ENCODE data around the gene LETM1. TPM values are rescaled to one million over a fixed set of nuclear protein-coding genes. Genes with fewer than 3 reads are reported as not detected.

LETM1 gene
- total and polyA plus RNA-seq, 2 of the 13 experiments (the other 11 are each of a cell fraction or from before 2014, with no cell fraction given): 9.7 to 41.6 TPM

DNA sequence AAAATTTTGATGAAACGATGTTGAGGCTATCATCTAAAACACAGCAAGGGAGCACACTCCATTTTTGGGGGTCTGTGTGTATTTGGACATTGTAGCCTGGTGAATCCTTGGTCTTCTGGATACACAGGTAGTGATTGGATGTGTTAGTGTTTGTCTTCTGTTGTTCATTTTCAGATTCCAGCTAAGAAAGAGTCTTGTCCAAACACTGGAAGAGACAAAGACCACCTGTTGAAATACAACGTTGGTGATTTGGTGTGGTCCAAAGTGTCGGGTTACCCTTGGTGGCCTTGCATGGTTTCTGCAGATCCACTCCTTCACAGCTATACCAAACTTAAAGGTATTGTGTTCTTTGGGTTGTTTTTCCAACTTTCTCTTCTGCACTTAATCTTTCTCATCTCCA lies 48.1 kb upstream of the LETM1 start (continued):
- TF ChIP-seq, protein P1, sequence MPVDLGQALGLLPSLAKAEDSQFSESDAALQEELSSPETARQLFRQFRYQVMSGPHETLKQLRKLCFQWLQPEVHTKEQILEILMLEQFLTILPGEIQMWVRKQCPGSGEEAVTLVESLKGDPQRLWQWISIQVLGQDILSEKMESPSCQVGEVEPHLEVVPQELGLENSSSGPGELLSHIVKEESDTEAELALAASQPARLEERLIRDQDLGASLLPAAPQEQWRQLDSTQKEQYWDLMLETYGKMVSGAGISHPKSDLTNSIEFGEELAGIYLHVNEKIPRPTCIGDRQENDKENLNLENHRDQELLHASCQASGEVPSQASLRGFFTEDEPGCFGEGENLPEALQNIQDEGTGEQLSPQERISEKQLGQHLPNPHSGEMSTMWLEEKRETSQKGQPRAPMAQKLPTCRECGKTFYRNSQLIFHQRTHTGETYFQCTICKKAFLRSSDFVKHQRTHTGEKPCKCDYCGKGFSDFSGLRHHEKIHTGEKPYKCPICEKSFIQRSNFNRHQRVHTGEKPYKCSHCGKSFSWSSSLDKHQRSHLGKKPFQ (CRISPR knock-in tag; IDR thresholded peaks at IDR 0.05; ENCODE audit: insufficient replicate concordance): no peak
- TF ChIP-seq MTF1 (CRISPR knock-in tag; IDR thresholded peaks at IDR 0.05) (no peak), FOXP1 (IDR thresholded peaks at IDR 0.05) (no peak), FOXP1 (CRISPR knock-in tag; IDR thresholded peaks at IDR 0.05) (peak; percentile 28; the same call in 1 of the 2 replicates)

DNA sequence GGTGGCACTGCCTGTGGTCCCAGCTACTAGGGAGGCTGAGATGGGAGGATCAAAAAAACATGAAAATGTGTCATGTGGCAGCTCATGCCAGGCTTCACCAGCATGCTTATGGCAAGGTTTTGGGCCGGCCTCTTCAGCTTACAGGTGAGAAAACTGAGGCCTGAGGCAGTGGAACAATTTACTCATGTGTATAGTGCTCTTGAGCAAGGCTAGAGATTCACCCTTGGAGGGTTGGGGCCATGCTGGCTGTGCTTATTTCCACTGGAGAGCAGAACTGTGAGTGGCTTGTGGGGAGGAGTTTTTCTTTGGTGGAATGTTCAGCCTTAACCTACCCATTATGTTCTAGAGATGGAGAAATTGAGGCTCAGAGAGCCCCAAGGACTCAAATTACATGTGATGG lies 47.1 kb upstream of the LETM1 start:
- H3K4me3 ChIP-seq (replicated peaks in 1 of 3; ENCODE audit: insufficient read depth in 1 of 3, low read depth in 2 of 3, low read length in 3 of 3): no peak overlapping the region
- H3K4me2 ChIP-seq (ENCODE audit: low read depth, low read length): no peak overlapping the region
- H3K9me3 ChIP-seq (ENCODE audit: low read length): no peaks in the 10 kb centered on the region
- DNase-seq (ENCODE audit: low spot score) (no peak), ATAC-seq (no peak), FAIRE-seq (no peak)
- H3K27ac ChIP-seq (ENCODE audit: extremely low read length, insufficient read depth, low read length): no peak overlapping the region
- no peaks in the 10 kb centered on the region for H3K27me3 ChIP-seq (ENCODE audit: control insufficient read depth in 1 of 2, insufficient read depth in 2 of 2, low read length in 2 of 2)
- intact Hi-C loops (cut with micrococcal nuclease; ENCODE audit: unreplicated experiment): no loop called here
- BruUV-seq (replicated peaks): no TSS peak
- no peak for TF ChIP-seq U2AF1 (optimal IDR thresholded peaks at IDR 0.05; ENCODE audit: low read depth, low read length)
- TF ChIP-seq, protein P2, sequence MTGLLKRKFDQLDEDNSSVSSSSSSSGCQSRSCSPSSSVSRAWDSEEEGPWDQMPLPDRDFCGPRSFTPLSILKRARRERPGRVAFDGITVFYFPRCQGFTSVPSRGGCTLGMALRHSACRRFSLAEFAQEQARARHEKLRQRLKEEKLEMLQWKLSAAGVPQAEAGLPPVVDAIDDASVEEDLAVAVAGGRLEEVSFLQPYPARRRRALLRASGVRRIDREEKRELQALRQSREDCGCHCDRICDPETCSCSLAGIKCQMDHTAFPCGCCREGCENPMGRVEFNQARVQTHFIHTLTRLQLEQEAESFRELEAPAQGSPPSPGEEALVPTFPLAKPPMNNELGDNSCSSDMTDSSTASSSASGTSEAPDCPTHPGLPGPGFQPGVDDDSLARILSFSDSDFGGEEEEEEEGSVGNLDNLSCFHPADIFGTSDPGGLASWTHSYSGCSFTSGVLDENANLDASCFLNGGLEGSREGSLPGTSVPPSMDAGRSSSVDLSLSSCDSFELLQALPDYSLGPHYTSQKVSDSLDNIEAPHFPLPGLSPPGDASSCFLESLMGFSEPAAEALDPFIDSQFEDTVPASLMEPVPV (CRISPR knock-in tag; IDR thresholded peaks at IDR 0.05): no peak
- in situ Hi-C loops (cut with HindIII; ENCODE audit: extremely low pct_ligation_motif_present, low pct_unique_long_range_greater_than_20kb): loop anchor here (5.0 kb wide), 1 partner anchor 41 kb away; no protein-coding TSS in a partner anchor
- H3K79me2 ChIP-seq (ENCODE audit: insufficient read depth, low read length): peaks cover 81% of the 10 kb centered on the region
- peaks cover 19 to 65% of the 10 kb centered on the region in 2 experiments for H3K36me3 ChIP-seq (replicated peaks in 1 of 2; ENCODE audit: control insufficient read depth in 1 of 2, insufficient read depth in 2 of 2, low read length in 2 of 2)
- 100% methylated on average over 1 of the region's 1 CpG for WGBS (ENCODE audit: low lambda C conversion rate)
- H3K4me1 ChIP-seq (ENCODE audit: insufficient read depth, low read length): peaks cover 59% of the 10 kb centered on the region
- ChIA-PET CTCF (ENCODE audit: low intra/inter-chr PET ratio, low total read pairs) (no interaction called here), POLR2A (no interaction called here)
- peaks cover 16% of the 10 kb centered on the region for H4K20me1 ChIP-seq (ENCODE audit: insufficient read depth, low read length)
- H3K9ac ChIP-seq (ENCODE audit: insufficient read depth, low read depth, low read length): no peak overlapping the region
- no peak overlapping the region for H2AFZ ChIP-seq (ENCODE audit: low read length)
